ENCODE results near the gene POLK.
"Not testable (repeated sequence)": the region's sequence is repeated elsewhere in the genome, so short reads cannot be mapped to it uniquely, and the experiment has no call there.

The POLK gene

DNA sequence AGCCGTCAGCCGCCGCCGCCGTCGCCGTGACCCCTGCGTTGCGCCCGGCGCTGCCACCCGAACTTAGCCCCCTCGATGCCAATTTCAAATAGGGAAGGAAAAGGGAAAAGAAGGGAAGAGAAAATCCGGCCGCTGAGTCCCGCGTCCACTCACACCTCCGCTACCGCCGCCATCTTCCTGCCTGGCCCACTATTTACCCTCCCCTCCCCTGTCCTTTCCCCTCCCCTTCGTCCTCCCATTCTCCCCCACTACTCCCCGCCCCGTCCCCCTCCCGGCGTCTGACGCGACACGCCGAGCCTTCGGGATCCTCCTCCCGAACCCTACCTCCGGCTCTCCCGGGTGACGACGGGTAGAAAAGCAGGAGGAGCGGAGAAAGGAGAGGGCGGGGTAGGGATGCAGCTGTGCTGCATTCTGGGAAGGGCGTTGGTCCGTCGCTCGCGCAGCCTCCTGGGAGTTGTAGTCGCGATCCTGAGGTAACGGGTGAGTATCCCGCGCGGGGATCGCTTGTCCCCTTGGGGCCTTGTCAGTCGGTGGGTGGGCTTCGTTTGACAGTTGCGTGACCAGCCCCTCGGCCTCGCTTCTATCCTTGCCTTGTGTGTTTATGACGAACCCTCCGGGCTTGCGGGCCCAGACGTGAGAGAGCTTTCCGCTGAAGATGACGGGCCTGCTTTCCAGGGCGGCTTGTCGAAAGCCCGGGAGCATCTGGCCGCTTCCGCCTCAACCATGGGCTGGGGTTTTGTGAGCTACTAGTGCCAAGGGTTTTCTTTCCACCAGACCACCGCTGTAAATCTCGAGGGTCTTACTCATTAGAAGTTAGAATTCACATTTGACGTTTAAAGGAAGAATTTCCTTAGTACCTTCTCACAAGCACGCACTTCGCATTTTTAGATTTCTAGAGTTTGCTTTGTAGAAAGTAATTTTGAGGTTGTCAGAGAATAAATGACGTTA, at the start of gene POLK, which contains the start of gene CERT1:
TSS of gene POLK (plus strand) at position 457 of the 948 bp plus-strand sequence.
TSS of gene CERT1 (minus strand) at position 195 of the 948 bp plus-strand sequence. CDS start 422 bp downstream, outside the sequence.
- peak; percentile 79 to 86 for DNase-seq (ENCODE audit: low read depth in 2 of 2, low spot score in 1 of 2)

DNA sequence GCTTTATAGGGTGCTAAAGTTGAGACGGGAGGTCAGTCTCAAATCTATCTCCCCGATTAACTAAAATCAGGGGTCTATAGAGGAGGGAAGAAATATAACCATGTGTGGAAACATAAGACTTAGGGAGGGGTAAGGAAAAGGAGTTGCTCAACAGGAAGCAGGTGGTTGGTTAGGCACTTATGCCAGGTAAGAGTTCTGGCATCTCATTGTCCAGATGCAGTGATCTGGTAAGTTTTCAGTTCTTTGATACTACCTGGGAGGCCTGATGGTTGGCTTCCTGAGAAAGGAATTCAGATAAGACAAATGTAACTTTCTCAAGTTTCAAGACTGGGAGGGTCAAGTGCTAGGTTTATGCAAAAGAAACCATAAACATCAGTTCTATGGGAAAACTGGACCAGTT, 48.0 kb upstream of the POLK start:
- no peak for DNase-seq (ENCODE audit: low read depth in 2 of 2, low spot score in 1 of 2)

GRCh38 chr5:75465480-75465879, 46.2 kb upstream of the POLK start:
- DNase-seq (ENCODE audit: low read depth in 2 of 2, low spot score in 1 of 2), result no peak

DNA sequence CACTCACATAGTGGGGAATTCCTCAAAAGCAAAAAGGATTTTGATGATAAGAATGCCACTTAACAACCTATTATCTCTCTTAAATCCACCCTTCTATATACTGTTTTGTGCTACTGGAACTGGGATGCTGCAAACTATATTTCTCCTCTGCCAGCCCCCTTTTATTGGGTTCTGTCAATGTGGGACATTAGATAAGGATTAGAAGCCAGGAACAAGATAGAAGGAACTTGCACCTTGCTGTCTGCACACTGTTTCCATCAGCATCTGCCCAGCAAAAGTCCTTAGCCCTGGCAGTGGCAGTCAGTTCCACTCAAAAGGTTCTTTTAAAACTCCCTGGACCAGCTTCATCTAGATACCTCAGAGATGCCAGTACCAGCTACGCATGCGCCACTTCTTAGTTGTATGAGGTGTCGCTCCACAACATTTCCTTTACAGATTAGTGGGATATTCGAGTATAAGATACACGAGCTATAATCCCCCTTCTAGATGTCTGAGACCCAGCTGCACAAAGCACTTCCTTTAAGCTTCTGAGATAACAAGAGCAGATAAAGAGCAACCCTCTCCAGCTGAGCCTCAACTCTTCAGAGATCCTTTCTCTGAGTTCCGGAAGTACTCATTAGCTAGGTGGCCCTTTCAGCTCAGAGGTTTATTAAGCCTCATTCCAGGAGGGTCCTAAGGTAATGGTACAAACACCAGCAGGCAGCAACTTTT, 45.5 kb upstream of the POLK start:
- no peak for DNase-seq (ENCODE audit: low read depth in 2 of 2, low spot score in 1 of 2)

- DNase-seq (ENCODE audit: low read depth in 2 of 2, low spot score in 1 of 2), result no peak
Observed at GRCh38 chr5:75468593-75468992, 43.1 kb upstream of the POLK start.

- DNase-seq (ENCODE audit: low read depth in 2 of 2, low spot score in 1 of 2), result no peak
Observed at GRCh38 chr5:75469017-75469416, 42.7 kb upstream of the POLK start.

- DNase-seq (ENCODE audit: low read depth in 2 of 2, low spot score in 1 of 2), result no peak
Observed at GRCh38 chr5:75471193-75471592, 40.5 kb upstream of the POLK start.

DNA sequence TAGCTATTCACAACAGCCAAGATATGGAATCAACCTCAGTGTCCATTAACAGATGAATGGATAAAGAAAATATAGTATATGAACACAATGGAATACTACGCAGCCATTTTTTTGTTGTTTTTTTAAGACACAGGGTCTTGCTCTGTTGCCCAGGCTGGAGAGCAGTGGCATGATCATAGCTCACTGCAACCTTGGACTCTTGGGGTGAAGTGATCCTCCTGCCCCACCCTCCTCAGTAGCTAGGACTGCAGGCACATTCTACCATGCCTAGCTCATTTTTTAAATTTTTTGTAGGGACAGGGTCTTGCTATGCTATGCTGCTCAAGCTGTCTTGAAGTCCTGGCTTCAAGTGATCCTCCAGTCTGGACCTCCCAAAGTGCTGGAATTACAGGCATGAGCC, 38.7 kb upstream of the POLK start:
- DNase-seq (ENCODE audit: low read depth in 2 of 2, low spot score in 1 of 2), result no peak

- no peak for DNase-seq (ENCODE audit: low read depth in 2 of 2, low spot score in 1 of 2)
Observed at GRCh38 chr5:75473463-75473862, 38.2 kb upstream of the POLK start.

GRCh38 chr5:75475364-75475763, 36.3 kb upstream of the POLK start:
- DNase-seq (ENCODE audit: low read depth in 2 of 2, low spot score in 1 of 2), result no peak

GRCh38 chr5:75481024-75481423, 30.7 kb upstream of the POLK start:
- no peak for DNase-seq (ENCODE audit: low read depth in 2 of 2, low spot score in 1 of 2)

DNA sequence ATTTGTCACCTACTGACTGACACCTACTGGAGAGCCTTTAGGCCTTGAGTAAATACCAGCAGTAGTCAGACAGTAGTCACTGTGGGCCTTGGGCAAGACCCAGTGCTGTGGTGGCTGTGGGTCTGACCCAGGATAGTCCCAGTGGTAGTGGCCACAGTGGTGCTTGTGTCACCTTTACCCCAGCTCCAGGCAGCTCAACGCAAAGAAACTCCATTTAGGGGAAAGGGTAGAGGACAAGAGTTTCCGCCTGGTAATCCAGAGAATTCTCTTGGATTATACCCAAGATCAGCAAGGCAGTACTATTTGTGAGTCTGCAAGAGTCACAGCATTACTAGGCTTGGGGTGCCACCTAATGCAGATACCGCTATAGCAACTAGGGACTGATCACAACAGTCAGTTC, 29.2 kb upstream of the POLK start:
- DNase-seq (ENCODE audit: low read depth in 2 of 2, low spot score in 1 of 2), result no peak

DNA sequence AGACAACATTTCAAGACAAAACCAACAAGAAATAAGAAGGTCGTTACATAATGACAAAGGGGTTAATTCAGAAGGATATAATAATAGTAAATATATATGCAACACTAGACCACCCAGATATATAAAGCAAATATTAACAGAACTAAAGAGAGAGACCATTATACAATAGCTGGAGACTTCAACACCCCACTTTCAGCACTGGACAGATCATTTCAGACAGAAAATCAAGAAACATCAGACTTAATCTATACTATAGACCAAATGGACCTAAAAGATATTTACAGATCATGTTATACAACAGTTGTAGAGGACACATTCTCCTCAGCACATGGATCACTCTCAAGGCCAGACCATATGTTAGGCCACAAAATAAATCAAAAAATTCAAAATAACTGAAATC, 27.1 kb upstream of the POLK start:
- no peak for DNase-seq (ENCODE audit: low read depth in 2 of 2, low spot score in 1 of 2)

DNA sequence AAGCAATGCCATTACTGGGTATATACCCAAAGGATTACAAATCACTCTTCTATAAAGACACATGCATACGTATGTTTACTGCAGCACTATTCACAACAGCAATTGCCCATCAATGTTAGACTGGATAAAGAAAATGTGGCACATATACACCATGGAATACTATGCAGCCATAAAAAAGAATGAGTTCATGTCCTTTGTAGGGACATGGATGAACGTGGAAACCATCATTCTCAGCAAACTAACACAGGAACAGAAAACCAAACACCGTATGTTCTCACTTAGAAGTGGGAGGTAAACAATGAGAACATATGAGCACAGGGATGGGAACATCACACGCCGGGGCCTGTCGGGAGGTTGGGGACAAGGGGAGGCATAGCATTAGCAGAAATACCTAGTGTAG, 21.8 kb upstream of the POLK start:
- DNase-seq (ENCODE audit: low read depth in 2 of 2, low spot score in 1 of 2), result not testable (repeated sequence)

GRCh38 chr5:75491621-75492020, 20.1 kb upstream of the POLK start:
- DNase-seq (ENCODE audit: low read depth in 2 of 2, low spot score in 1 of 2), result no peak

DNA sequence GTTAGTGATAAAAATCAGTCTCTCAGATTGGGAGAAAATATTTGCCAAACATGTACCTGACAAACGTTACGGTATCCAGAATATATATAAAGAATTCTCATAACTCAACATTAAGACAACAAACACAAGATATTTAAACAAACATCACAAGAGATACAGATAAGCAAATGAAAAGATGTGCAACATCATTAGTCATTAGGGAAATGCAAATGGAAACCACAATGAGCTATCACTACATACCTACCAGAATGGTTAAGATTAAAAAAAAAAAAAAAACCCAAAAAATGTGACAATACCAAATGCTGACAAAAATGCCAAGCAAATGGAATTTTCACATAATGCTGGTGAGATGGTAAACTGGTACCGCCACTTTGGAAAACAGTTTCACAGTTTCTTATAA, 15.7 kb upstream of the POLK start:
- DNase-seq (ENCODE audit: low read depth in 2 of 2, low spot score in 1 of 2), result no peak

DNA sequence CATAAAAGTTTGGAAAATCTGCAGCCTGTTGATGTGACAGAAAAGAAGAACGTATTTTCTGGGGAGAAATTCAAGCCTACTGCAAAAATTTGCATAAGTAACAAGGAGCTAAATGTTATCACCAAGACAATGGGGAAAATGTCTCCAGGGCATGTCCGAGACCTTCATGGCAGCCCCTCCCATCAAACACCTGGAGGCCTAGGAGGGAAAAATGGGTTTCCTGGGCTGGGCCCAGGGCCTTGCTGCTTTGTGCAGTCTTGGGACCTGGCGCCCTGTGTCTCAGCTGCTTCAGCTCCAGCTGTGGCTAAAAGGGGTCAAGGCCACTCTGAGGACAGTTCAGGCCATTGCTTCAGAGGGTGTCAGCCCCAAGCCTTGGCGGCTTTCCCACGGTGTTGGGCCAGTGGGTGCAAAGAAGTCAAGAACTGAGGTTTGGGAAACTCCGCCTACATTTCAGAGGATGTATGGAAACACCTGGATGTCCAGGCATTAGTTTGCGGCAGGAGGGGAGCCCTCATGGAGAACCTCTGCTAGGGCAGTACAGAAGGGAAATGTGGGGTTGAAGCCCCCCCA, 13.4 kb upstream of the POLK start:
- DNase-seq (ENCODE audit: low read depth in 2 of 2, low spot score in 1 of 2), result no peak

DNA sequence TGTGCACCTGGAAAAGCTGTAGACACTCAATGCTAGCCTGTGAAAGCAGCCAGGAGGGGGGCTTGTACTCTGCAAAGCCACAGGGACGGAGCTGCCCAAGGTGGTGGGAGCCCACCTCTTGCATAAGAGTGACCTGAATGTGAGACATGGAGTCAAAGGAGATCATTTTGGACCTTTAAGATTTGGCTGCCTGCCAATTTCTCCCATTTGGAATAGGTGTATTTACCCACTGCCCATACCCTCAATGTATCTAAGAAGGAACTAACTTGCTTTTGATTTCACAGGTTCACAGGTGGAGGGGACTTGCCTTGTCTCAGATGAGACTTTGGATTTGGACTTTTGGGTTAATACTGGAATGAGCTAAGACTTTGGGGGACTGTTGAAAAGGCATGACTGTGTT, 12.8 kb upstream of the POLK start:
- DNase-seq (ENCODE audit: low read depth in 2 of 2, low spot score in 1 of 2), result not testable (repeated sequence)

DNA sequence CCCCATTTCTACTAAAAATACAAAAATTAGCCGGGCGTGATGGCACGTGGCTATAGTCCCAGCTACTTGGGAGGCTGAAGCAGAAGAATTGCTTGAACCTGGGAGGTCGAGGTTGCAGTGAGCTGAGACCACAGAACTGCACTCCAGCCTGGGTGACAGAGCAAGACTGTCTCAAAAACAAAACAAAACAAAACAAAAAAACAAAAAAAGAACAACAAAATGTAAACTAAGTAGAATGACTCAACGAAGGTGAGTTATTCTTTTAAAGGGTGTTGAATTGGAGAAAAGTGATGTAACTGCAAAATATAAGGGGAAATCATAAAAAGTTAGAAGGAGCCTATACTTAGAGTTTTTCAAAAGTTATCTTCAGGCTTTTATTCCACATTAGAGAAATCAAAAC, 6.6 kb upstream of the POLK start:
- not testable (repeated sequence) for DNase-seq (ENCODE audit: low read depth in 2 of 2, low spot score in 1 of 2)

DNA sequence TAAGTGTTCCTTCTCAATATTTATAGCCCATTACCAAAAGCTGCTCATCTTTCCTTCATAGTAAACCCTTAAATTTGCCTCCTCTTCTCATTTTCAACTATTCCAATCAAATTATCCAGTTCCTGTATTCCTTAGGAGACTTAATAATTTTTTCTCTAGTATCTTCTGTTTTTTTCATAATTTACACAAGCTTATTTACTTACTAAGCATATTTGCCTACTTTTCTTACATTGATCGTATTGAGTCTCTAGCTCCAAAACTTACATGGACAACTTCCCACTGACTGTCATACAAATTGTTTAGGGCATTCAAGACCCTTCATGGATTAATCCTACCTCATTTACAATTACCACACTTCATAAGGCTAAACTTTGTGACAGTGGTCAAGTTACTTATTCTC, 3.9 kb upstream of the POLK start:
- no peak for DNase-seq (ENCODE audit: low read depth in 2 of 2, low spot score in 1 of 2)

DNA sequence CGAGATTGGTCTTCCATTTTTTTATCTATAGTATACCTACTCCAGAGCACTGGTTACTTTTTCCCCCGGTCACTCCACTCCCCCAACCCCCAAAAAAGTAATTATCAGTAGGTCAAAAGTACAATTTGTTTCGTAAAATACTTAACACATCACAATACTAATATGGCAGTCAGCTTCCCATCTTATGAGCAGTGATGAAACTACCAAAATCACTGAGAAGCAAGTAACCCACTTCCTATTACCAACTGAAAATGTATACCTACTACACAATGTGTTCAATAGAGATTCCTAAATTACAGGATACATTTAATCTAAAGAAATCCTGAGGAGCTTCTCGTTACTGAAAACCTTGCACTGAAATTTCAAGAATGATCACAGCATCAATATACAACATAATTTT, 2.1 kb upstream of the POLK start:
- no peak for DNase-seq (ENCODE audit: low read depth in 2 of 2, low spot score in 1 of 2)

DNA sequence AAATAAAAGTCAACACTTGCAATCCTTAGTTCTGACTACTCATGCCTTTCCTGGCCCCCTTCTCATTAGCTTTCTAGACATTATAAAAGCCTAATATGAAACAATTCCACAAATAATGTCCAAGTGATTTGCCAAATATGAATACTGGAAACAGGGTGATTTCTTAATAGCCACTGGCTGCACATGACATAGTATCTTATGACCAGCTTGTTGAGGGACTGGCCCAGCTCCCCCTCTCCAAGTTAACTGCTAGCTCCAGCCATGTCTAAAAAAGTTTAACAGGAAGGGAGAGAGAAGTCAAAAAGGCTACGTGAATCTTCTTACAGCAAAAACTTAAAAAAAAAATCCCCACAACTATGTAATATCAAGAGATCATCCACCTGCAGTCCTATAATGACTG, 1.7 kb upstream of the POLK start:
- DNase-seq (ENCODE audit: low read depth in 2 of 2, low spot score in 1 of 2), result no peak

Data from stimulated activated CD8-positive, alpha-beta memory T cell treated with anti-CD3 and anti-CD28 coated beads, Interleukin-4, amount 100 ng/mL, for 1 hour (primary cell).